Right lobe of liver (tissue), 4 donors: ENCODE data around the gene HOXB4.

Experiments
- POLR2A ChIP-seq: fragments of 450-650 bp; IDR thresholded peaks from one replicate; pipeline ENCODE4 v1.6.1; 2017; ENCODE audit warnings: antibody characterized with exemption, mild to moderate bottlenecking
- TF ChIP-seq, protein P1 (sequence below), 4 donors: fragments of 200-600 bp in 3 of 4; fragments of 450-650 bp in 1 of 4; IDR thresholded peaks; one replicate each; pipeline versions ENCODE4 v1.5.1 to v1.8.0; 2016 to 2022; ENCODE audit warnings: antibody characterized with exemption in 4 of 4, mild to moderate bottlenecking in 2 of 4
- donor health status: DM: no; HTN: no; CAD: no.
- donor health status: DM: no; HTN: no; CAD: no.
- donor health status: DM: no; HTN: yes; CAD: no.

GRCh38 chr17:48597528-48597777 is 19.3 kb upstream of the HOXB4 start:
- TF ChIP-seq POLR2A, result no peak
- TF ChIP-seq, protein P1, sequence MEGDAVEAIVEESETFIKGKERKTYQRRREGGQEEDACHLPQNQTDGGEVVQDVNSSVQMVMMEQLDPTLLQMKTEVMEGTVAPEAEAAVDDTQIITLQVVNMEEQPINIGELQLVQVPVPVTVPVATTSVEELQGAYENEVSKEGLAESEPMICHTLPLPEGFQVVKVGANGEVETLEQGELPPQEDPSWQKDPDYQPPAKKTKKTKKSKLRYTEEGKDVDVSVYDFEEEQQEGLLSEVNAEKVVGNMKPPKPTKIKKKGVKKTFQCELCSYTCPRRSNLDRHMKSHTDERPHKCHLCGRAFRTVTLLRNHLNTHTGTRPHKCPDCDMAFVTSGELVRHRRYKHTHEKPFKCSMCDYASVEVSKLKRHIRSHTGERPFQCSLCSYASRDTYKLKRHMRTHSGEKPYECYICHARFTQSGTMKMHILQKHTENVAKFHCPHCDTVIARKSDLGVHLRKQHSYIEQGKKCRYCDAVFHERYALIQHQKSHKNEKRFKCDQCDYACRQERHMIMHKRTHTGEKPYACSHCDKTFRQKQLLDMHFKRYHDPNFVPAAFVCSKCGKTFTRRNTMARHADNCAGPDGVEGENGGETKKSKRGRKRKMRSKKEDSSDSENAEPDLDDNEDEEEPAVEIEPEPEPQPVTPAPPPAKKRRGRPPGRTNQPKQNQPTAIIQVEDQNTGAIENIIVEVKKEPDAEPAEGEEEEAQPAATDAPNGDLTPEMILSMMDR (IDR thresholded peaks at IDR 0.05), result no peak
